SK-N-DZ (cell line): ENCODE measurements around the gene ST8SIA6.

Source experiments
- DNase-seq: peaks from one replicate; pipeline ENCODE4 v3.0.0-alpha.2; 2015; ENCODE audit warnings: low spot score

Gene ST8SIA6

DNA sequence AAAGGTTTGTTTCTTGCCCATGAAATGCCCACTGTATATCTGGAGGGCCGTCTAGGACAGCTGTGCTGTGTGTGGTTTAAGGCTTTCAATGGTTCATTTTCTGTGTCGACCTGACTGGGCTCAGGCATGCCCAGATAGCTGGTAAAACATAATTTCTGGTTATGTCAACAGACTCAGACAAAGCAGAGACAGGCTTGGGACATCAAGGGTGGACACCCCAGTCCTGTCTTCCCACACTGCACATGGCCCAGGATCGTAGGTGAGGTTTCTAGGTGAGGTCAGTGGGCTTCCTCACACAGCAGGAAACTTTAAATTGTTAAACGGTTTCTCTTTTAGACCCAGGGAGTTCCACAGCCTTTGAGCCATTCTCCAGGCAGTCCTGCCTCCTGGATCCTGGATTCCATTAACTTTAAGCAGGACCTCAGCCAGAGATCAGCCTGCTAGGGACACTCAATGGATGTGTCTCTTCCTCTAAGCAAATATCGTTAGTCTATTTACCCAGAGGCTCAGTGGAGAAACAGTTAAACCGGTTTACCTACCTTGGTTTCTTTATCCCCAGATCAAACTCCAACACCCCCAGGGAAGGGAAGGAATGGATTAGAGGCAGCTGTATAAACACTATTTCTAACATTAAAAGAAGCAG is 66.4 kb downstream of the ST8SIA6 start:
- no peak for DNase-seq

DNA sequence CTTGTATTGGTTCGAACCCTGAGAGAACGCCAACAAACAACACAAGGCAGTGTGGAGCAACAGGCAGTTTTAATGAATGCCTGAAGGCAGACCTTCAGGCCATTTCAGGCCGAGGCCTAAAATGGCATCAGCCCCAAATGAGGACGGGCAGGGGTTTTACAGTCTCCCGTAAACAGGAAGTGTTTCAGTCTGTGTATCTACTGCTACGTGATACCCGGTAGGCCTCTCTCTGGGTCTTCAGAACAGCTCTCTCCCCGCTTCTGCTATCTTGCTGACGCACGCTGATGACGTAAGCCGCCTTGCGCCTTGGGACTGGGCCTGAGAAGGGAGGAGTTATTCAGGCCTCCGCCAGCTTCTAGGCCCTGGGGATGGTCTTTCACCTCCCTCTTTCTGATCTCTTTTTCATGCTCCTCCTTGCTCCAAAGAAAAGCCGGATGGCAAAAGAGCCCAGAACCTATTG is 67.7 kb downstream of the ST8SIA6 start:
- no peak for DNase-seq

DNA sequence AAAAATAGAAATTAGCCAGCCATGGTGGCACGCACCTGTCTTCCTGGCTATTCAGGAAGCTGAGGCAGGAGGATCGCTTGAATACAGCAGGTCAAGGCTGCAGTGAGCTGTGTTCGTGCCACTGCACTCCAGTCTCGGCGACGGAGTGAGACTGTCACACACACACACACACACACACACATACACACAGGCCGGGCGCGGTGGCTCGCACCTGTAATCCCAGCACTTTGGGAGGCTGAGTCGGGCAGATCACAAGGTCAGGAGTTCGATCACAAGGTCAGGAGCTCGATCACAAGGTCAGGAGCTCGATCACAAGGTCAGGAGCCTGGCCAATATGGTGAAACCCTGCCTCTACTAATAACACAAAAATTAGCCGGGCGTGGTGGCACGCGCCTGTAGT is 68.4 kb downstream of the ST8SIA6 start:
- DNase-seq = no peak

DNA sequence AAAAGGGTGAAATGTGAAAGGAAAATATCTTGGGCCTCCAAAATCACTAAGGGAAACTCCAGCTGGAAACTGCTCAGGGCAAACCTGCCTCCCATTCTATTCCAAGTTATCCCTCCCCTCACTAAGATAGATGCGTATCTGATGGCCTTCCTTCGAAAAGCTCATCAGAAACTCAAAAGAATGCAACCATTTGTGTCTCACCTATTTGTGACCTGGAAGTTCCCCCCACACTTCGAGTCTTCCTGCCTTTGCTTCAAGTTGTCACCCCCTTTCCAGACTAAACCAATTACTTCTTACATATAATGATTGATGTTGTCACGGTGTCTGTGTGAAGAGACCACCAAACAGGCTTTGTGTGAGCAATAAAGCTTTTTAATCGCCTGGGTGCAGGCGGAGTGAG is 69.3 kb downstream of the ST8SIA6 start:
- DNase-seq = no peak

DNA sequence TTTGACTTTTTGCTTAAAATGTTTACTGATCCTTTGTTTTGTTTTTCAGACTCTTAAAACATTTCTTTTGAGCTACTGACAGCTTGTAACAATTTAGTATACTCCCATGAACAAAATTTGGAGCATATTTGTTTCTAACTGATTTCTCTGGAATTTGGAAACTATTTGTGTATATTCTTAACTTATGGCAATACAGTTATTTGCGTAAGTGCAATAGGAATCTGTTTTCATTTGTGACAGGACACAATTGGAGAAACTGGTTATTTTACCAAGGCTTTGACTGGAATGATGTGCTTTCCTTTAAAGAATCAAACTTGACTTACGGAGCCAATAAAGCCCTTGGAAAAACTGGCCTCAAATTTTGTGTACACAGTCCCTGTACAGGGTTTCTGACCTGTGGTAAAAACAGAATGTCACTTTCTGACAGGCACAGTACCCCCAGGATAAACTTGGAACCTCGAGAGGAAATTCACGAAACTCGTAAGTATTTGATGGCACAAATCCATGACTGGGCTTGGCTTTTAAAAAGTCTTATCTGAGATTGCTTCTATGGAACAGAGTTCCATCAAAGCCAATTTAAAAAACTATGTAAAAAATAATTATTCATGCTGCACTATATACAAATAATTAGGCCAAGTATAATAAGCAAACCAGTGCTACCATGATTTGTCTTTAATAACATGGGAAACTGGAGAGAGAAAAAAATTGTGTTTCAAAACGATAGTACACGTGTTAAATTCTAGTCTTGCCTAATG is 70.4 kb downstream of the ST8SIA6 start:
- no peak for DNase-seq

DNA sequence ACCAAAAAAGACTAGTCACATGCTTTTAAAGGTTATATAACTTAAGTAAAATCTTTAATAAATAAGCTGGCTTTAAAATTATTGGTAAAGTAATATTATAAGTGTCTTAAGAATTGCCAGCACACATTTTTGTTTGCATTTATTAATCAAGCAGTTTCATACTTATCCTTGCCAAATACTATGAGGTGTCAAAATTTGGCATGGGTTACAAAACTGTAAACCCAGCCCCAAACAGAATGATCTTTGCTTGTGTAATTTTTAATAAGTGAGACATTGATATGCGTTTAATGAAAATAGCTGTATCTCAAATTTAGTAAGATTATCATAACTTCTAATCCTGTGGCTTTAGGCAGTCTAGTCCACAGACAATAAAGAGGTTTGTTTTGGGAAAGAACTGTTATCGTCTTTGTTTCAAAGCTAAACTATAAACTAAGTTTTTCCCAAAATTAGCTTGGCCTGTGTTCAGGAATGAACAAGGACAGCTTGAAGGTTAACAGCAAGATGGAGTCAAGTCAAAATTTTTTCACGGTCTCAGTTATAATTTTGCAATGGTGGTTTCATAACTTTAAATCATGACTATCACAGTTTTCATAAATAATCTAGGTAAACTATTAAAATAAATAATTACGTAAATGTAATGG is 72.8 kb downstream of the ST8SIA6 start:
- no peak for DNase-seq

DNA sequence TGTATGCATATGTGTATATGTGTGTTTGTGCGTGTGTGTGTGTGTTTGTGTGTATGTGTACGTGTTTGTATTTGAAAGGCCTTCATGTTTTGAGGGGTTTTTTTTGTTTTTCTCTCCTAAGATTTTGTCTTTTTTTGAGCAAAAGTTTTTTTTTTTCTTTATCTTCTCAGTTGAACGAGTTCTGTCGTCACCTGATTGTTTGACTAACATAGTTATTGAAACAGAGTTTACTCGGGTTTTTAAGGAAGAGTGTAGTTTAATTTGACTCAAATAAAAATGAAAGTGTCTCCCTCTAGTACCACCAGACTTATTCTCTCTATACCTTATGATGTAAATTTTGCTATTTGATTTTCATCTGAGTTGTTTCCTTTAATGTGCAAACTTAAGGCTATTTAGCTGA is 73.5 kb downstream of the ST8SIA6 start:
- DNase-seq = no peak

DNA sequence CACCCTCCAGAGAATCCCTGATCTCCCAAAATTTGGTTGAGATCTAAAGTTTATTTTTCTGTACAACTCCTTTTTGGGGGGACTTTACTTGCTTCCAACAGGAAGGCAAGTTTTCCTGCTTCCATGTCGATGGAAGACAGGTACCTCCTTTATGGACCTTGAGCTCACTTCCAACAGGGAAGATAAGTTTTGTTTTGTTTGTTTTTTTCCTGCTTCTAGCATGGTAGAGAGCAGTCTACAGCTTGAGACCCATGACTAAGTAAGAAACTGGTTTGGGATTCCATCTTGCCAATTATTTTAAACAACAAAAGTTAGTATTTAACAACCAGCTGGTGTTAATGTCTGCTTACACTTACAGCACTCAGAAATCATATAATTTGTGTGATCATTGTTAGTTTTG is 74.4 kb downstream of the ST8SIA6 start:
- no peak for DNase-seq

DNA sequence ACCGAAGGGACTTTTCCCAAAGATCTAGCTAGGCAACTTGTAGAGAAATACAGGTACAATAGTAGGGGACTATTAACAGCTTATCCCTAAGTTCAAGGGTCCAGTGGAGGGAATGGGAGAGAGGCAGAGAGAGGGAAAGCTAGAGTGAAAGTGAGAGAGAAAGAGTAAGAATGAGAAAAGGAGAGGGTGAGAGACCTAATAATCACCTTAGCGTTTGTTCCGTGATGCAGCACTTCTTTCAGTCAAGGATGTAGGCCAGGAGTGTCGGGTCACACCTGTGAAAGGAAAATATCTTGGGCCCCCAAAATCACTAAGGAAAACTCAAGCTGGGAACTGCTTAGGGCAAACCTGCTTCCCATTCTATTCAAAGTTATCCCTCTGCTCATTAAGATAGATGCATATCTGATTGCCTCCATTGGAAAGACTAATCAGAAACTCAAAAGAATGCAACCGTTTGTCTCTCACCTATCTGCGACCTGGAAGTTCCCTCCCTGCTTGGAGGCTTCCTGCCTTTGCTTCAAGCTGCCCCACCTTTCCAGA is 75.2 kb downstream of the ST8SIA6 start:
- DNase-seq = no peak

DNA sequence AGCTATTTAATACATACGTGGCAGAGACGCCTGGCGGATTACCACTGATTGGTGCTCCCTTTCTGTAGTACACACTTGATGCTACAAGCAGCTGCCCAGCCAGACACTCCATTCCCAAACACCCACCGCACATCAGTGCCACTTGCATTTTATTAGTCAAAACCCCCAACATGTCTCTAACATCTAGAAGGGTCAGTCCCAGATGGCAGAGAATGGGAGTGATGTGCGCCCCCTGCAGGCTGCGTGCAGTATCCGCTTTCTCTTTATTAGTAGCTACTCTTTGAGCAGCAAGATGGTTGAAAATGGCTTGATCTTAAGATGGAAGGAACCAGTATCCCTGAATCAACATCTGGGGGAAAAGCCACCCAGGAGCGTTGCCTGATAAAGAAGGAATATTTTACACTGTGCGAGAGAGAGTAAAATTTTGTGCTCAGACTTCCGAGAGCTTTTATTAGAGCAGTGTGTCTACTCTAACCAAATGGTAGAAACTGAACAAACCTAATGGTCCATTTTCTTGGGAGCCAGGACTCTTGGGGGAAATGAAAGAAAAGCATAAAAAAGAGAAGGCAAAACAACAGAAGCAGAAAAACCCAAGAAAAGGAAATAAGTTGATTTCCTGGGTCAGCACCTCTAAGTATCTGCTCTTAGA is 78.3 kb downstream of the ST8SIA6 start:
- DNase-seq = no peak

DNA sequence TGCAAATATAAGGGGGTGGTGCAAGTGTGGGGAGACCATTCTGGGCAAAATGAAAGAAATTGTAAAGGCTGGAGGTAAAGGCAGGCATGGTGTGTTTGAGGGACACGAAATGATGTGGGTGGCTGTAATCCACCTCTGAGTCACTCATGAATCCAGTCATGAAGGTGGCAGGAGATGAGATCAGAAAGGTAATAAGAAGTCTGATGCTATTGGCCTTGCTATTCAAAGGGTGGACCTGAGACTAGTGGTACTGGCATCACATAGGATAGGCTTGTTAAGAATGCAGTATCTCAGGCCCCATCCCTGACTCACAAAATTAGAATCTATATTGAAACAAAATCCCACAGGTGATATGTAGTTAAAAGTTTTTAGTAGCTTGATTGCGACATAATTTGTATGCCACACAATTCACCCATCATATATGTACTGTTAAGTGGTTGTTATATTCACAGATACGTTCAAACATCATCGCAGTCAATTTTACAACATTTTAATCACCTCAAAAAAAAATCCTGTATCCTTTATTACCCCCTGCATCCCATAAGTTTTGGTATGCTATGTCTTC is 85.6 kb downstream of the ST8SIA6 start:
- no peak for DNase-seq

DNA sequence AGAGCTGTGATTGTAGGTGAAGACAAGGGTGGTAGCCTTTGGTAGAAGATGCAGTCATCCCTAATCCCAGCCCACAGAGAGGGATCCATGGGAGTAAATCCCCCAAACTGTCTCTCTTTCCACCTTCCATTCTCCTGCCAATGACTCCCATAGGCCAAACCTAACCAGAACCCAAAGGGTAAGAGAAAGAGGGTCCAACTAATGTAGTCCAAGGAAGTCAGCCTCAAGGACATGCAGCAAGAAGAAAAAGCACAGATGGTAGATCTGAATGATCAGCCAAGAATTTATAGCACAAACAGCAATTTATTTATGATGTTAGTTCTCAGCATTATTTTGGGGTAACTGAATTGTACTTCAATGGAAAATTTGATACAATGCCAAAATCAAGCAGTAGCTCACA is 87.7 kb downstream of the ST8SIA6 start:
- no peak for DNase-seq

DNA sequence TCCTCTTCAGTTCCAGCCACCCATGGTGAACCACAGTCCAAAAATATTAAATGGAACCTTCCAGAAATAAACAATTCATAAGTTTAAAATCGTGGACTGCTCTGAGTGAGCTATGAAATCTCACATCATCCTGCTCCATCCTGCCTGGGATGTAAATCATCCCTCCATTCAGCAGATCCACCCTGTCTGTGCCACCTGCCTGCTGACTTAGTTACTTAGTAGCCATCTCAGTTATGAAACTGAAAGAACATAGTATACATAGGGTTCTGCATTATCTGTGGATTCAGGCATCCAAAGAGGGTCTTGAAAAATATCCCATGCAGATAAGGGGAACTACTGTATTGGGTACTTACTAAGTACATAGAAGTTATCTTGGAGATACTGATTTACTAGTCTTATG is 89.0 kb downstream of the ST8SIA6 start:
- no peak for DNase-seq

DNA sequence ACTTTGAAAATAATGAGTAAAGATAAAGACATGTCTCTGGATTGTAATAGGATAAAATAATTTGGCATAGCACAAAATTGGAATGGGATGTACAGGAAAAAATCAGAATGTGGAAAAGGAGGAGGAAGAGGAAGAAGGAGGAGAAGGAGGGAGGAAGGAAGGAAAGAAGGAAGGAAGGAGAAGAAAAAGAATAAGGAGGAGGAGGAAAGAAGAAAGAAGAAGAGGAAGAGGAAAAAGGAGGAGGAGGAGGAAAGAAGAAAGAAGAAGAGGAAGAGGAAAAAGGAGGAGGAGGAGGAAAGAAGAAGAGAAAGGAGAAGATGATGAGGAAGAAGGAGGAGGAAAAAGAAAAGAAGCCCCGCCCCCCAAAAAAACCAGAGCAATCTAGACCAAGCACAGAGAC is 95.9 kb downstream of the ST8SIA6 start:
- no peak for DNase-seq

DNA sequence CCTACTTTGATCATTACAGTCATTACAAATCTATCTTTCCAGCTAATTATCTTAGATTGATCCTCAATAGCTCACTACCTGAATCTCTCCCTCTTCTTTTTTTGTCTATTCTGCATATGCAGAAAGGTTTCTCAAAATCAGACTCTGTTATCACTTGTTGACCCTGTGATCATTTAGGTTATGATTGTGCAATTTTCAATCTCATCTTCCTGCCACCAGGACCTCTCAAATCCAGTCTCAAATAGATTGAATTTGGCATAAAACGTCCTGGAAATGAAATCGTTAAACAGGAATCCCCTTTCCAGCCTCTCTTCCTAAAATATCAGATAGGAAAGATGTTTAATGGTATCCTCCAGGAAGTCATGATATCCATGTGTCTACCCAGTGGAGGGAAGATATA is 96.6 kb downstream of the ST8SIA6 start:
- no peak for DNase-seq

DNA sequence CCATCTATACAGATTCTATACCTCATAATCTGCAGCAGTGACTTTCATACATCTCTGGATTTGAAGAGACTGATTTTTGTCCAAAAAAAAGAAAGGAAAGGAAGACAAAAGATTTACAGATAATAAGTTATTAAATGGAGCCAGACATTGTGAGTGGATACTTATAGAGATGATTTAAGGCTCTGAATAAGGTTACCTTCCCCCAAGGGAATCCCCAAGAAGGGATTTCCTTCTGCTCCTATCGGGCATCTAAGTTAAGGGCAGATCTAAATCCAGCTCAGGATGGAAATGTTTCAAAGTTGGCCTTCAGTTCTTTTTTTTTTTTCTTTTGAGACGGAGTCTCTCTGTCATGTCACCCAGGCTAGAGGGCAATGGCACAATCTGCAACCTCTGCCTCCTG is 97.6 kb downstream of the ST8SIA6 start:
- no peak for DNase-seq

DNA sequence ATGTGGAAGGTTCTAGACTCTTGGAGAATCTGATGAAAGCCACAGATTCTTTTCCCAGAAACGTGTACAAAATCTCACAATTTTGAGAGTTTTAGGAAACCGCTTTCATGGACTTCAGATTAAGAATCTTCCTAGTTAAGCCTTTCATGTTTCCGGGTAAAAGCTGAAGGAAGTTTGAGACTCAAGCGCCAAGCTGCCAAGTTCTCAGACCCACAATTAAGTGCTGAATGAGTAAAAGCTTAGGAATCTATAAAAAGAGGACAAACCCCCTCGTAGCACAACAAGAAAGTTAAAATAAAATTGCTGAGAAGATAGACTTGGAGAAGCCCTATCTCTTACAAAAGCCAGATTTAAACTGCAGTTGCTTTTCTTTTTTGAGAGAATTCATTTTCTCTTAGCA is 99.6 kb downstream of the ST8SIA6 start:
- no peak for DNase-seq

DNA sequence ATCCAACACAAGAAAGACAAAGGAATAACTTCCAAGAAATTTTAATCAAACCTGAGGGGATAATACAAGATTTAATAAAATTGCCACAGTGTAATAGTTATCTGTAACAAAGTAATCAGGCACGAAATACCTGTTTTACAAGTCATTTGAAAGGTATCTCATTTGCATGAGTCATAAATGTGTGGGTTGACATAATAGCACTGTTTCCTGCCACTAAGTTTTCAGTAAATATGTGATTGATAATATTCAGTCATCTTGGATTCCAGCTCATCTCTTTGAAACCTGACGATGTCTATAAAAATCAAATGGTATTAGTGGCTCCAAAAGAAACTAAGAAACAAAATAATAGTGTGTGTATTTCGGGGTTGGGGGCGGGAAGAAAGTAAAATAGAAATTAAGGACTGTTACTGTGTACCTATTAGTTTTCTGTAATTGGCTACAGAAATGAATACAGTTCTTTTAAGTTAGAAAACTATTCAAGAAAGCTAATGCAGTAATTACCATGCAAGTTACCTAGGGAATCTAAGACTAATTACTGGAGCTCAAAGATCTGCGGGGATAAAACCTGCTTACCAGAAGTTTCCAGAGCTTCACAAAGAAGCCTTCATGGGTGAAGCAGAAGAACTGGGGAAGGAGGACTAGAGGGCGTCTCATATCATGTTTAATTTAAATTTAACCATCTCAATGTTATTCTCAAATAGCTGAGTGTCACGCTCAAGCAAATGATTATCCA is 100.7 kb downstream of the ST8SIA6 start:
- no peak for DNase-seq

DNA sequence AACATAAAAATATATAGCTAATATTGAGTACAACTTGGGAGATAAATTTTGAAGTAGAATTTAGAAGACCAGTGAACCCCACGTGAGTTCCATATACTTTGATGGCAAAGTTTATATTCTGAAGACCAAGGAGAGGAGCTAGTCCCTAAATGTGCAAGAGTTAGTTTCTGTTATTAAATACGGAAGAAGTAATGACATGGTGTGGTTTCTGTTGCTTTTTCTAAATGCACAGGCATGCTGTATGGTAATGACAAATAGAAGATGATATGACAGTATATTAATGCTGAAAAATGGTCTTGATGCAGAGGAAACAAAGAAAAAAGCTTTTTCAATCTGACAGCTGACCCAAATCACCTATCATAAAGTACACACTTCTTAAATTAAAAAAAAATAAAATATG is 101.8 kb downstream of the ST8SIA6 start:
- DNase-seq = no peak

DNA sequence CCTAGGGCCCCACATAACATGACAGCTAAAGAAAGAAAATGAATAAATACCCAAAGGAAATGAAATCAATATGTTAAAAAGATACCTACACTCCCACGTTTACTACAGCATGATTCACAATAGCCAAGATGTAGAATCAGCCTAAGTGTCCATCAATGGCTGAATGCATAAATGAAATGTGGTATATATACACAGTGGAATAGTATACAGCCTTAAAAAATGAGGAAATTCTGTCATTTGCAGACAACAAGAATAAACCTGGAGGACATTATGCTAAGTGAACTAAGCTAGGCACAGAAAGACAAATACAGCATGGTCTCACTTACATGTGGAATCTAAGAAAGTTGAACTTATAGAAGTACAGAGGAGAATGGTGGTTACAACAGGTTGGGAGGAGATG is 102.9 kb downstream of the ST8SIA6 start:
- DNase-seq = no peak

DNA sequence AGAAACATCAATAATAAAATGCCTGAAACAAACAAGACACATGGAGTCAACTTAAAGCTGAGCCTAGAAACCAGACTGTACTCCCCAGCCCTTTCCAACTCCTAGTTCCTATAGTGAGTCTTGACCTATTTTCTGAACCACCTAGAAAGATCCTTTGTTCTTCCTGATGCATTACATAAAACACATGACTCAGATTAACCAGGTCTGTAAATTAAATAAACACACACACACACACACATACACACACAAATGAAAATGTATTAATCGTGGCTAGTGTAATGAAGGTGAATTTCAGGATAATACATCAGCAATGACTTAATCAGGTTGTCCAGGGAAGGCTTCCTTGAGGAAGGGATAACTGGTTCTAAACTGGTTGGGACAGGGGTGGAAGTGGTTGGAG is 104.7 kb downstream of the ST8SIA6 start:
- no peak for DNase-seq
